Stimulated activated CD4-positive, alpha-beta T cell treated with anti-CD3 and anti-CD28 coated beads, TNF-alpha, amount 100 ng/mL, for 48 hours (primary cell): ENCODE results near the gene COX4I1.
"Not testable (repeated sequence)": the region's sequence is repeated elsewhere in the genome, so short reads cannot be mapped to it uniquely, and the experiment has no call there.

Experiments
- DNase-seq, 3 donors: peaks; one replicate each; pipeline ENCODE4 v3.0.0-alpha.2; 2020; ENCODE audit warnings: low read depth in 3 of 3

COX4I1 gene

DNA sequence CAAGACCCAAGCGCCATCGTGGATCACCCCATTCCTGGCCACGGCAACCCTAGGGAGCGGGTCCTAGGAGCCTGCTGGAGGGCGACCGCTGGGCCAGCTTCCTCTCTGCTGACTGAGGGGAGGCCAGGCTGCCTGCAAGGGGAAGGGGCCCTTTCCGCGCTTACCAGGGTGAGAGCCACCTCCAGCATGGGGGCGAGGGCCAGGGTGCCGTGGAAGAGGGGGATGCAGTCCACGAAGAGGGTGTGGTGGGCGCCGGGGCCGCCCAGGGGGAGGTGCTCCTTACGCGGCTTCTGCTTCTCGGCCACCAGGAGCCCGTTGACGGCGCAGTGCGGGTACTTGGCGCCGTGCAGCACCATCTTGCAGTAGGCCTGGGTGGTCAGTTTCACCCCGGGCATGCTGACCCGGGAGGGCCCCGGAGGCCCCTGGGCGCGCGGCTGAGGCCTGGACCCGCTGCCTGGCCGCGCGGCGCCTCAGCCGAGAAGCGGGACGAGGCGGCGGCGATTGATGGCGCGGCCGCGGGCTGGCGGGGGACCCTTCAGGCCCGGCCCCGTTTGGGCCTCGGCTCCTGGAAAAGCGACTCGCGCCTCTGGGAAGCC is 496 bp upstream of the COX4I1 start:
- no peak for DNase-seq

GRCh38 chr16:85800321-85800669 is 800 bp downstream of the COX4I1 start:
- no peak for DNase-seq

GRCh38 chr16:85803570-85803969 is 4.1 kb downstream of the COX4I1 start:
- no peak for DNase-seq

GRCh38 chr16:85805442-85806045 is 6.0 kb downstream of the COX4I1 start:
- no peak for DNase-seq

GRCh38 chr16:85806539-85806938 is 7.0 kb downstream of the COX4I1 start:
- DNase-seq = no peak

GRCh38 chr16:85807340-85807739 is 7.8 kb downstream of the COX4I1 start:
- not testable (repeated sequence) for DNase-seq

GRCh38 chr16:85808104-85808503 is 8.6 kb downstream of the COX4I1 start:
- DNase-seq = not testable (repeated sequence)

DNA sequence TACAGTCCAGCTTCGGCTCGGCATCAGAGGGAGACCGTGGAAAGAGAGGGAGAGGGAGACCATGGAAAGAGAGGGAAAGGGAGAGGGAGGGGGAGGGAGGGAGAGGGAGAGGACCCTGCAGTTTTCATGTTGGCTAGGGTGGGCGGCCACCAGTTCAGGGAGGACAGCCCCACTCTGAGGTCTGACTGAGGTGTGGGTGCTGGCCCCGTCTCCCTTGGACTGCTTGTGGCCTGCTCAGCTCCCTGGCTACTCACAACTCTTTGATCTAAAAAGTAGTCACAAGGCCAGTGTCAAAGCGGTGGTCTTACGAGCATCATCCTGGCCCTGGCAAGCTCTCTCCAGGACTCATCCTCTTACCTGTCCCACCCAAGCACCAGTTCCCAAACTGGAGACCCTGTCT is 9.4 kb downstream of the COX4I1 start:
- no peak for DNase-seq

GRCh38 chr16:85809645-85810044 is 10.2 kb downstream of the COX4I1 start:
- DNase-seq = no peak

- no peak for DNase-seq
Observed at GRCh38 chr16:85810097-85810741, 10.7 kb downstream of the COX4I1 start.

DNA sequence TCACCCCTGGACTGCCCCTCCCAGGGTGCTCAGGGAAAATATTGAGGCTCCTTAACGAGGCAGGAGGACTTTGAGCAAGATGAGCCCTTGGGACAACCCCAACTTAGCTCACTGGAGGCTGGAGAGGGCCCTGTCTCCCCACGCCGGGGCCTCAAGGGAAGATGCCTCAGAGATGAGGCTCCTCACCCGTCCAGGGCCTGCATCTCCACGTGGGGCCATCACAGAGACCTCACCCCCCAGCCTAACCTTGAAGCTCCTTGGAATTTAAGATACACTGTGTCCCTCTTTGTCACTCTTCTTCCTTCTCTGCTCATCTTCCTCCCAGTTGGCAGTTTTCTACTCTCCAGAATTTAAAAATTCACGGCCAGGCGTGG is 11.2 kb downstream of the COX4I1 start:
- DNase-seq = no peak

- DNase-seq = no peak
Observed at GRCh38 chr16:85812031-85812807, 12.7 kb downstream of the COX4I1 start.

DNA sequence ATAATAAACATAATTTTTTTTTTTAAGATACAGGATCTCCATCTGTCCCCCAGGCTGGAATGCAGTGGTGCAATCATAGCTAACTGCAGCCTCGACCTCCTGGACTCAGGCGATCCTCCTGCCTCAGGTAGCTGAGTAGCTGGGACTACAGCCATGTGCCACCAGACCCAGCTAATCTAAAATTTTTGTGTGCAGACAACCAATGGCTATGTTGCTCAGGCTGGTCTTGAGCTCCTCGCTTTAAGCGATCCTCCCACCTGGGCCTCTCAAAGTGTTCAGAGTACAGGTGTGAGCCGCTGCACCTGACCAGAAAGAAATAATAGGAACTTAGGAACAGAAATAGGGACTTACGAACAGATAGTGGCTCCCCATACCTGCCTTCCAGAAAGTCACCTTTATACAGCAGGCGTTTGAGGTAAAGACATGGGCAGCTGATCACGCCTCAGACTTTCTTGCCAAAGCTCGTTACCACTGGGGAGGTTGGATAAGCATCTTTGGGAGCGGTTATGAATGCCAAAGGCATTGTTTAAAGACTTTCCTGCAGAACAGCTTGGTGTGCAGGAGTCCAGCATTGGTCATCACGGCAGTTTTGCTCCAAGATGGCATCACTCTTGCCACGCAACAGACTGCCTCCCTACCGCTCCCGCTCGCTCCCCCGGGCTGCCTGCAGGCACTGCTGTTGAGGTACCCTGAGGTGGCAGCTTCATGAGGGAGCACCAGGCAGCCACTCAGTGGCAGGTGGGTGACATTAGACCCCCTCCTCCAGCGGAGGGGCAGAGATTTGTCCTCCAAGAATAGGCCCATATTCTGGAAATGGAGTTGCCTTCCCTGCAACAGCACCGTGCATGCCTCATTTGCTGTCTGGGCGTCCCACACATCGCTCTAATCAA is 13.6 kb downstream of the COX4I1 start:
- no peak for DNase-seq

DNA sequence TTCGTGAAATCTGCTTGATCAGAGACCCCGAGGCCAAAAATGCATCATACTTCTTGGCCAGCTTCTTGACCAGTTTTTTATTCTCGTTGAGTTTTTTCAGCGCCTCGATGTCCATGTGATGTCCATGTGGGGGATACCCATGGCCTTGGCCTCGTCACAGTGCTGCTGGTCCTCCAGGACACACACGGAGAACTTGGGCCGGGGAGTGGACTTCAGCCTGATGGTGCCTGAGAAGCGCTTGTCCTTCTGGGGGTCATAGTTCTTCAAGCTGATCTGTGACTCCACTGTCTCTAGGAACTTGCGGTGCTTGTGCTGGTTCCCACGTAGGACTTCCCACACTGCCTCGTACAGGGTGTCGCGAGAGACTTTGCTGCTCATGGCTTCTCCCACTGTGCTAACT is 16.7 kb downstream of the COX4I1 start:
- DNase-seq = no peak

GRCh38 chr16:85817195-85817594 is 17.7 kb downstream of the COX4I1 start:
- DNase-seq = not testable (repeated sequence)

DNA sequence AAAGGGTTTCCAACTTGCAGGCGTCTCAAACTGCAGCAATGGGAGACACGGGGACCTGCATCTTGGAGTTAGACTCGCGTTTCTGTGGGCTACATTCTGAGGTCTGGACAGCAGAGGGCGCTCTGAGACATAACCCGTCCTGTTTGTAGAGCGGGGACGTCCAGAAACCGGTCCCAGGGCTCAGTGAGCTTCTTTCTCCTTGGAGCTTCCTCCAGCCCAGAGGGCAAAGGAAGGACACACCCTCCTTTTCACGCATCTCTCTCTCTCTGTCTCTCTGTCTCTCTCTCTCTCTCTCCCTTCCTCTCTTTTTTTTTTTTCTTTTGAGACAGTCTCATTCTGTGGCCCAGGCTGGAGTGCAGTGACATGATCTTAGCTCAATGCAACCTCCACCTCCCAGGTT is 19.8 kb downstream of the COX4I1 start:
- peak; percentile 81 to 87 (median 83) for DNase-seq

DNA sequence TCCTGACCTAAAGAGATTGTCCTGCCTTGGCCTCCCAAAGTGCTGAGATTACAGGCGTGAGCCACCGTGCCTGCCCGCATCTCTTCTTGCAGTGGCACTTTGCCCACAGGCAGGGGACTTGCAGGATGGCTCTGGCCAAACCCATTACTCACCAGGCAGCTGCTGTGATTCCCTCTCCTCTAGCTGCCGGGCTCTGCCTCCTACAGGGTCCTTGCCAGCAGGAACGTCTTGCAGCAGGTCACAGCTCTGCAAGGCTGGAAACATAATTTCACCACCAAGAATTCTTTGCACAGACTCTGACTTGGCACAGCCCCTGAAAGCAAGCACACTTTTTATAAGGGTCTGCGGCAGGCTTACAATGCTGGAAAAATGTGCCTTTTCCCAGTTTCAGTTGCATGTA is 20.3 kb downstream of the COX4I1 start:
- DNase-seq = no peak

- DNase-seq = no peak
Observed at GRCh38 chr16:85820604-85821372, 21.3 kb downstream of the COX4I1 start.

DNA sequence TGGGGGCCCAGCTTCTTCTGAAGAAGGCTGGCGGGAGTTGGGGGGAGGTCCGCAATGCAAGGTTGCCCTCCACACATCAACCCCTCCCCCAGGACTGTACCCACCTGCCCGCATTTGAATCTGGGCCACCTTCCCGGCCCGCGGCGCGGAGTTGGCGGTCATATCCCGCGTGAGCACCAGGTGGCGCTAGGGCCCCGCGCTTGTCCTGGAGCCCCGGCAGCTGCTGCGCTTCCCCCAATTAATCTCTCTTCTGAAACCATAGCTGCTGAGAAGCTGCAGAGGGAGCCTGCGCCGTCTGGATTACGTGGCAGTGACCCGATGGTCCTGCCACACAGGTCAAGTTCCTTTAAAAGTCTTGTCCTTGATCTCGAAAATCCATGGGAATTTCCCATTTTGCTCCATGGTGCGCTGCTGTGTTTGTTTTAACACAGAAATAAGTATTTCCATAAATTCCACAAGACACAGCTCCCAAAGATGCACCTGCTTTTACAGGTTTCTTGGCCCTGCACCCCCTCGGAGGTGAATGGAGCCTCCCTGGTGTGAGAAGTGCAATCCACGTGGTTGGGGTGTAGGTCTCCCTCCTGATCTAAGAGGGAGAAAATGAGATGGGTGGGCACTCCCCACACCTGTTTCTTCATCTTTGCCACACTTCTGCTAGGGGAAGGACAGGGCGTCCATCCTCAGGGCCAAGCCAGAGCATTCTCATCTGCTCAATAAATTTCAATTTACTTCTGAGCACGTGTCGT is 22.1 kb downstream of the COX4I1 start:
- DNase-seq = peak; percentile 64 to 70 (median 66)

- no peak for DNase-seq
Observed at GRCh38 chr16:85822145-85822544, 22.6 kb downstream of the COX4I1 start.
